H1 (cell line): ENCODE results near the gene RRP1B. TPM values are rescaled to one million over a fixed set of nuclear protein-coding genes. Genes with fewer than 3 reads are reported as not detected.

Source experiments
- CTCF ChIP-seq, 3 experiments: IDR thresholded peaks; 1 replicate in 2 of 3; 2 replicates in 1 of 3; pipeline versions ENCODE4 v1.5.1 to v1.6.1; 2011; ENCODE audit warnings: low read length in 3 of 3, mild to moderate bottlenecking in 3 of 3, inconsistent platforms in 2 of 3, low read depth in 1 of 3, moderate library complexity in 1 of 3; ENCODE audit not compliant: insufficient read depth in 1 of 3; ENCODE audit errors: control extremely low read depth in 1 of 3
- polyA plus RNA-seq, 7 experiments: library from polyadenylated mRNA; depleted of rRNA in 3 of 7; stranded (reverse) in 5 of 7; unstranded in 2 of 7; fragments of >200 nt in 5 of 7; fragments of 200-250 nt in 2 of 7; gene quantifications; 1 replicate in 5 of 7; 2 replicates in 1 of 7; 4 replicates in 1 of 7; pipeline versions ENCODE4 v1.2.1 to v1.2.3, GENCODE V29; 2011 to 2013; ENCODE audit warnings: missing spikeins in 2 of 7, mixed read lengths in 2 of 7
- total RNA-seq: library from RNA; stranded (reverse); fragmentation: NEBNext Ultra II Directional; extraction: Animal tissue kit (Norgen Biotek cat#: 25700); gene quantifications from 2 replicates; pipeline ENCODE4 v1.2.1, GENCODE V29; 2021

The RRP1B gene
- total and polyA plus RNA-seq, 2 of the 8 experiments (the other 6 are each of a cell fraction or from before 2014, with no cell fraction given): 25.8 to 97.3 TPM

- TF ChIP-seq CTCF (IDR thresholded peaks at IDR 0.05; ENCODE audit: control extremely low read depth in 1 of 3, insufficient read depth in 1 of 3, low read depth in 1 of 3, low read length in 3 of 3): no peak
Measured at GRCh38 chr21:43637530-43638158, 21.7 kb upstream of the RRP1B start (continued).
